ENCODE measurements around the gene NOL3. TPM values are rescaled to one million over a fixed set of nuclear protein-coding genes. Genes with fewer than 3 reads are reported as not detected.

The NOL3 gene
- total RNA-seq, 4 donors from 2014 or later = 55.5 to 95.4 (median 76.6) TPM

- TF ChIP-seq CTCF (IDR thresholded peaks at IDR 0.05) (peak; percentile 78 to 92 (median 88)), EP300 (IDR thresholded peaks at IDR 0.05) (peak in 1 of 2 donors; percentile 60), POLR2A (IDR thresholded peaks at IDR 0.05) (no peak)
- WGBS, 2 donors = 13 to 15% methylated on average over 16 to 33 of the region's 43 CpGs
- no peaks in the 10 kb centered on the region for H3K36me3 ChIP-seq
- peak overlapping the region; percentile 49 to 76 (median 68) for H3K4me3 ChIP-seq
- no peaks in the 10 kb centered on the region for H3K27me3 ChIP-seq
- H3K27ac ChIP-seq = peak overlapping the region in 3 of 4 donors; percentile 92 to 99 (median 93)
- H3K9me3 ChIP-seq = no peaks in the 10 kb centered on the region
- H3K4me1 ChIP-seq = peaks cover 0 to 39% (median 18%) of the 10 kb centered on the region in 4 donors
- DNase-seq (ENCODE audit: low spot score in 2 of 2) = peak; percentile 90 to 95
Observed at GRCh38 chr16:67184995-67185650, 14.8 kb downstream of the NOL3 start.

- Histone ChIP-seq H3K4me1 (peaks cover 0 to 39% (median 18%) of the 10 kb centered on the region in 4 donors), H3K36me3 (no peaks in the 10 kb centered on the region), H3K4me3 (peak overlapping the region in 3 of 4 donors; percentile 2 to 76 (median 3)), H3K27me3 (no peaks in the 10 kb centered on the region), H3K27ac (peak overlapping the region in 1 of 4 donors; percentile 99), H3K9me3 (no peaks in the 10 kb centered on the region)
- WGBS, 2 donors = 6 to 12% methylated on average over 12 of the region's 12 CpGs
- TF ChIP-seq EP300 (IDR thresholded peaks at IDR 0.05) = no peak
- peak in 1 of 5 experiments; percentile 14 for TF ChIP-seq CTCF (IDR thresholded peaks at IDR 0.05)
- DNase-seq (ENCODE audit: low spot score in 2 of 2) = no peak
Observed at GRCh38 chr16:67185651-67186134, 15.4 kb downstream of the NOL3 start.

GRCh38 chr16:67186550-67186950 is 16.2 kb downstream of the NOL3 start:
- H3K36me3 ChIP-seq = no peaks in the 10 kb centered on the region
- H3K27me3 ChIP-seq = no peaks in the 10 kb centered on the region
- H3K27ac ChIP-seq = no peak overlapping the region
- TF ChIP-seq POLR2A (IDR thresholded peaks at IDR 0.05) = no peak
- no peak for TF ChIP-seq EP300 (IDR thresholded peaks at IDR 0.05)
- no peak for TF ChIP-seq CTCF (IDR thresholded peaks at IDR 0.05)
- DNase-seq (ENCODE audit: low spot score in 2 of 2) = no peak
- no peak overlapping the region for H3K4me3 ChIP-seq
- peaks cover 0 to 39% (median 16%) of the 10 kb centered on the region in 4 donors for H3K4me1 ChIP-seq
- H3K9me3 ChIP-seq = no peaks in the 10 kb centered on the region
- WGBS, 2 donors = 45 to 56% methylated on average over 5 of the region's 5 CpGs

- 79 to 85% methylated on average over 14 to 24 of the region's 26 CpGs for WGBS, 2 donors
- no peak overlapping the region for H3K4me3 ChIP-seq
- no peak for TF ChIP-seq CTCF (IDR thresholded peaks at IDR 0.05)
- no peak for TF ChIP-seq EP300 (IDR thresholded peaks at IDR 0.05)
- no peak for TF ChIP-seq POLR2A (IDR thresholded peaks at IDR 0.05)
Observed at GRCh38 chr16:67187175-67187890, 17.0 kb downstream of the NOL3 start.

GRCh38 chr16:67188323-67188722 is 18.0 kb downstream of the NOL3 start:
- TF ChIP-seq CTCF (IDR thresholded peaks at IDR 0.05) = no peak
- no peak for TF ChIP-seq EP300 (IDR thresholded peaks at IDR 0.05)
- no peak for TF ChIP-seq POLR2A (IDR thresholded peaks at IDR 0.05)
- WGBS, 2 donors = 69 to 71% methylated on average over 4 of the region's 4 CpGs
- H3K27me3 ChIP-seq = no peaks in the 10 kb centered on the region

More at GRCh38 chr16:67187175-67187890, 17.0 kb downstream of the NOL3 start:
- no peak for DNase-seq (ENCODE audit: low spot score in 2 of 2)
- no peak overlapping the region for H3K27ac ChIP-seq
- peaks cover 0 to 38% (median 17%) of the 10 kb centered on the region in 4 donors for H3K4me1 ChIP-seq
- no peaks in the 10 kb centered on the region for H3K27me3 ChIP-seq
- no peaks in the 10 kb centered on the region for H3K36me3 ChIP-seq
- no peaks in the 10 kb centered on the region for H3K9me3 ChIP-seq

More at GRCh38 chr16:67188323-67188722, 18.0 kb downstream of the NOL3 start:
- H3K4me1 ChIP-seq = peaks cover 0 to 39% (median 26%) of the 10 kb centered on the region in 4 donors
- H3K36me3 ChIP-seq = no peaks in the 10 kb centered on the region
- no peak overlapping the region for H3K27ac ChIP-seq
- no peaks in the 10 kb centered on the region for H3K9me3 ChIP-seq
- DNase-seq (ENCODE audit: low spot score in 2 of 2) = no peak
- no peak overlapping the region for H3K4me3 ChIP-seq

Data from tibial nerve (tissue), 4 donors.